Ureter (tissue), 1 donor: ENCODE measurements around the gene MYO18A. TPM values are rescaled to one million over a fixed set of nuclear protein-coding genes. Genes with fewer than 3 reads are reported as not detected.

Experiments used
- DNase-seq: peaks from one replicate; pipeline ENCODE4 v3.0.0-alpha.2; 2020; ENCODE audit warnings: low spot score
- total RNA-seq: library from RNA; stranded (reverse); gene quantifications from one replicate; pipeline ENCODE4 v1.2.4, GENCODE V29; 2023
- donor health status: DM: yes; HTN: yes; CAD: no.

MYO18A gene
- total RNA-seq, 1 donor from 2014 or later: 74.5 TPM

DNA sequence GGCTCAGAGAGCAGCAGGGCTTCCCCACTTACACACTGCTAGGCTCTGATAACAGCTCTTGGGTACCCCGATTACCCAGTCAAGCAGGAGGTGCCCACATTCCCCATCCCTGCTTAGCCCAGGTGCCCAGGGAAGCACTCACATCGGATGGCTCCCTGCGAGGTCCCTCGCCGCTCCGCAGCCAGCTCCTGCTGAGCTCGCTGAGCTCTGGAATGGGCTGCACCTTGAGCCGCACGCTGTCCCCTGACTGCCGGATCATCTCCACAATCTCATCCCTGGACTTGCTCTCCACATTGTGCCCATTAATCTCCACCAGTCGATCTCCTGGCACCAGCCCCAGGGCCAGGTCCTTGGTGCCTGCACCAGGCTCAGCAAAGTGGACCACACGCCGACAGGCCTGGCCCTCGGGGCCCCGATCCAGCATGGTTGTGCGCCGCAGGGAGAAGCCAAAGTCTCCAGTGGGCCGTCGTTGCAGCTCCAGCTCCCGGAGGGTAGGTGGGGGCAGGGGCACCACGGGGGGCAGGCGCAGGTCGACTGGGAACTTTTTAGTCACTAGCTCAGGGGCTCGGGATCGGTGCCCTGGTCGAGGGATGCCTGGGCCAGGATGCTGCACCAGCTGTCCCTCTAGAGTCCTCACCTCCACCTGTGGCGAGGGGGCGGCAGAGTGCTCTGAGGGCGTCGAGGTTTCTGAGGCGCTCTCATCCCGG, 14.2 kb downstream of the MYO18A start:
- DNase-seq: no peak

DNA sequence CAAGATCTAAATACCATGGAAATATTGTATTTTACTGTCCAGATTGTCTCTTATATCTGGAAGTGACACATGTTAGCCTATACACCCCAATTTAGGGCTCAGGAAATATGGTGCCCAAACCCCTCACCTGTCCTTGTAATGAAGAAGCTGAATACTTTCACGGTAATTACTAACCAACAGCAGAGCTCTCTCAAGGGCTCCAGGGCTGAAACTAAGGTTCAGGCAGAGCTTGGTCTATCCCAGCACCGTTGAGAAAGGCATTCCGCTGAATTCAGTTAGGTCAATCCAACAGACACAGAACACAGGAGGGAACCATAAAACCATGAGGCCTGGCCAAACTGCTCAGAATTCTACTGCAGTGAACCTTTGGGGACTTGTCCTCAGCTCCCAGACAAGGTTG, 14.9 kb downstream of the MYO18A start:
- DNase-seq: no peak

DNA sequence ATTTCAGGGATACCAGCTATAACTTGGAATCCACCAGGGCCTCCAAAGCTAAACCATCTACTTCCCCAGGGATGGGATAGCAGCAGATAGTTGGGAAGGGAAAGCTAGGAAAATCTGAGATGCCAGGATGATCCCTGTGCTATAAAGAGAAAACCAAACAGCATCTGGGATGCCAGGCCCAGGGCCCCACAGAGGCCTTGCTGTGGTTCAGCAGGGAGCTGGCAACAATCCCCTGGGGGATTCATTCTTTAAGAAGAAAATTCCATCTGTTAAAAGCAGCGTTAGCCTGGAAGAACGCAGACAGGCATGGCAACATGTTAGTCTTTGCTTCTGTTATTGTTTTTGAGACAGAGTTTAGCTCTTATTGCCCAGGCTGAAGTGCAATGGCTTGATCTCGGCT, 16.6 kb downstream of the MYO18A start:
- DNase-seq: no peak

DNA sequence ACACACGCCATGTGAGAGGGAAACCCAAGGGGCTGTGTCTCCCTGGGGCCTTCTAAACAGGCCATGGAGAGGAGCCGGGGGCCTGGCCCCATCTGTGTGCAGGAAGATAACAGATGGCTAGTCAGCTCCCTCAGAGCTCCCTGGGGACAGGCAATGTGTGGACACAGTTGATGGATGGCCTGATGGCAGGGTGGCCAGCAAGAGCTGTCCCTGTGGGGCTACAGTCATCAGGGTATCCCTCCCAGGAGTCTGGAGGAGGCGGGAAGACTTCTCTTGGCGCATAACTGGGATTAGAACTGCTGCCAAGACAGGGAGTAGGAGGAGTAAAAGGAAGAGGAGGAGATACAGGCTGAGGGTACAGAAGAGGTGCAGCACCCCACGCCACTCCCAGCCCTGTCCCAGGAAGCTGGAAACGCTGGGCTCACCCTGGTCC, 17.3 kb downstream of the MYO18A start:
- DNase-seq: no peak

DNA sequence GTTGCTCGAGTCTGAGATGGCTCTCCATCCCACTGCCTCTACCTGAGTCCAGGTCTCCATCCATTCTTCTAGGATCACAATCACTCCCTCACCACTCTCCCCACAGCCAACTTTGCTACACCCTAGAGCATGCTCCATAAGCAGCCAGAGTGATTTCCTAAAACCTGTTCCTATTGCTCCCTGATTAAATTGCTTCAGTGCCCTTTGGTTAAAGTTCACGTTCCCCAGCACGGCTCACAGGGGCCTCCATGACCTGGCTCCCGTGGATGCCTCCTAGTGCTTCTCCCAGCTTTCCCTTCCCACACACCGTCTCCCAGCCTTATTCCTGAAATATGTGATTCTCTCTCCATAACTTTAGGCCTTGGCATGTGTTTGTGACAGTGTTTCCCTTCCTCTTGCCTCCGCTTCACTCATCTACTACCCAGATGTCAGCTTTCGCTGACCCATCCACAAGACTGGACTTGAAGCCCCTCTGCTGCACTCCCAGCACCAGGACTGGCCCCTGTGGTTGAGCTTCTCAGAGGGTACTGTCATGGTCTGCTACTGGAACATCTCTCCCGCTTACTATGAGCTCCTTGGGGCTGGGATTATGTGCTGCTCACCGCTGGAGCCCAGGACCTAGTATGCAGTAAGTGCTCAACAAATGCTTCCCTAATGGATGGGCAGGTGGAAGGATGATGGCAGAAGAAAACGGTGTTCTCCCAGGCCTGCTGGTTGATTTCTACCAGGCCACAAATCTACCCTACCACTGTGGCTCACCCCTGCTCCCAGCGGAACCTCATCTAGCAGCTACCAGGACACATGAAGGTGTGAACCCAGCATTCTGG, 17.9 kb downstream of the MYO18A start:
- no peak for DNase-seq

DNA sequence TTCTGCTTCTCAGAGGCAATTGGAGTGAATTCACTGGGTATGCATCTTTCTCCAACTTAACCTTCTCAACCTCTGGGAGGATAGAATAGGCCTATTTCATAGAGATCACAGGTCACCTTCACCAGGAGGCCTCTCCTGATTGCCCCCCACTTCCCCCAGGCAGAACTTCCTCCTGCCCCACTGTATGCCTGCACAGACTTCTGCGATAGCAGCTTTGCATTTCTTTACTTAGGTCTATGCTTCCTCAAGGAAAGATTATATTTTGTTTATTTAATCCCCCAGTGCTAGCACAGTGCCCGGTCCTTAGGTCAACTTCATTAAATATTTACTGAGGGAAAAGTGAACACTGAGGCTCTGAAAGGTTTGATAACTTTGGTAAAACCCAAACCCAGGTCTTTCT, 19.9 kb downstream of the MYO18A start:
- no peak for DNase-seq

DNA sequence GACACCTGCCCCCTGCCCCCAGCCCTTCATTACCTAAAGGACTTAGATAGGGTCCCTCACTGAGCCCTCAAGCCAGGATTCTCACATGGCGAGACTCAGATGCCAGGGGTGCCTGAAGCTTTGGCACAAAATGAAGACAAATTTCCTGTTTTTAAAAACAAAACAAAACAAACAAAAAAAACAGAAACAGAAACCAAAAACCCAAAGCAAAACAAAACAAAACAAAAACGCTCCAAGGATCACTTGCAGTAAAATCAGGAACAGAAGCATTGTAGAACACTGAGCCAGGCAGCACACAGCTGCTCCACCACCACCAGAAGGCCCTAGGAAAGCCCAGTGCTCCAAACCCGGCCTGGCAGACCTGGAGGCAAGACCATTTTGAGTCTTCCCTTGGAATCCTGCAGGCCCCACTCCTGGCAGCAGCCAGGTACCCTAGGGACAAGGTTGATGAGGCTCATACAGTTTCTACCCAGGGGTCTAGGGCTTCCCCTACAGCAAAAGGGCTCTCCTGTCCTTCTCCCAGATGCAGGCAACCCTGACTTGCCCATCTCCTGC, 20.8 kb downstream of the MYO18A start:
- DNase-seq: no peak

DNA sequence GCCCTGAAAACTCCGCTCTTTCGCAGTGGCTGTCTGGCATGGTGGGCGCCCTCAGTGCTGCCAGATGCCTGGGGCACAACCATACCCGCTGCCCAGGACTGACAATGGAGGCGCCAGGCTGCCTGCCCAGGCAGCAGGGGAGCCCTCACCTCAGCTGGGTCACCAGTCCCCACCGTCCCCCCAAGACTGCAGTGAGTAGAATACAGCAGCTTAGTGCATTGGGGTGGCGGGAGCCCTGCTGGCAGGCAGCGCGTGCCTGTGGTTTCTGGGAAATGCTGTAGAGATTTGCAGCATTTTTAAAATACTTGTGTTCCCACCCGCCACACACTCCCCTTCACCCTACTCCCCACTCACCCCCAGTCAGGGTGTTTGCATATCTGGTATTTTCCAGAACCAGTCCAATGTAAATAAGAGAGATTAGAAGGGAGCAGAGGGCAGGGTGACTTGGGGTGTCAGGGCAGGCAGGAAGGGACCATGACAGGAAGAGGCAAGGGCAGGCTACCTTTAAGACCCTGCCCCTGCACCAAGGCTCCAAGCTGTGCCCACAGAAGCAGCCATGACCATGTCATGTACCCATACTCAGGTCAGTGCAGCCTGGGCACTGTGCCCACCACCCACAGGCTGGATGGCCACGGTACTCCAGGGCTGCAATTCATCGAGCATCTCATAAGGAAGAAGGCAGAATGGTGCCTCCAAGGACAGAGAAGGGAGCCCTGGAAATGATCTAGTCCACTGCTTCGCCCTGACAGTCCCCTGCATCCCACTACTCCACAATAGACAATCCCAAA, 21.5 kb downstream of the MYO18A start:
- DNase-seq: no peak

DNA sequence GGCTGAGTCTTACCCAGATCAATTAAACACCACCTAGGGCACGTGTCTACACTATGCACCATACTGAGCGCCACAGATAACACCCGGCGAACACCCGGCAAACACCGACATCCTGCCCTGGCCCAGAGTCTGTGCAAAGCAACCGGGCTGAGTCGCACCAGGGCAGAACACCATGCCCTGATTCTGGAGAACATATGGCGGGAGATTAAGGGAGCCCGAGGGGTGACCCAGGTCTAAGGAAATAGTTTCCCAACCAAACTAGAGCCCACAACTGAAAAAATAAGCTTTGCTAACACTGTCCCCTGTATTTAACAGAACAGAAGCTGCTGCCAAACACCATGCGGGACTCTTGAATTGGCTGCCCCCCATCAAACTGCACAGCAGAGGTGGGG, 22.1 kb downstream of the MYO18A start:
- no peak for DNase-seq

DNA sequence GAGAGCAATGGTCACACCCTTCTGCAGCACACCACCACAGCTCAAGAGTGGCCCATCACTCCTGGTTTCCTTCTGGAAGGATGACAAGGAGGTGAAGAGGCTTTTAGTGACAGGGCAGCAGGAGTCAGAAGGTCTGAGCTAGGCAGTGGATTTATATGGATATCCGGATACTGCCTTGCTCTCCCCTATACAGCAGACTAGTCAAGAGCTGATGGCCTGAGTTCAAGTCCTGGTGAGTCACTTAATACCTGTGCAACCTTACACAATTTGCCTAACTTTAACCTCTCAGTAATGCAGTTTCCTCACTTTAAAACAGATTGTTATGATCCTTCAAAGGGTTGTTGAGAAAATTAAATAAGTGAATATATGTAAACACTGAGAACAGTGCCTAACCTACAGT, 22.9 kb downstream of the MYO18A start:
- no peak for DNase-seq

DNA sequence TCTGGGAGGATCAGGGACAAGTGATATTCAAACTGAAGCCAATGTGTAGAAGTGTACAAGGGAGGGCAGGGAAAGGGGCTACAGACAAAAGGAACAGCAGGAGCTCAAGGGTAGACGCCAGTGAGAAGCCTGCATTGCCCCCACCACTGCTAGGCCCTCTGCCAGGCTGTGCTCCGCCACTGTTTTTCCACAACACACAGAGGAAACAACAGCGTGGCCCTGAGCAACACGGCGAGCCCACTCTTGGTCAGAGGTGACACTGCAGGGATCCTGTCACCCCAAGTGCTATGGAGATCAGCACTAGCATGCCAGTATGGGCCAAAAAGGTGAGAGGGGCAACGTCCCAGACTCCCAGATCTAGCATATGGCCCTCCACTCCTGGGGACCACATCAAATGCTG, 23.4 kb downstream of the MYO18A start:
- no peak for DNase-seq

DNA sequence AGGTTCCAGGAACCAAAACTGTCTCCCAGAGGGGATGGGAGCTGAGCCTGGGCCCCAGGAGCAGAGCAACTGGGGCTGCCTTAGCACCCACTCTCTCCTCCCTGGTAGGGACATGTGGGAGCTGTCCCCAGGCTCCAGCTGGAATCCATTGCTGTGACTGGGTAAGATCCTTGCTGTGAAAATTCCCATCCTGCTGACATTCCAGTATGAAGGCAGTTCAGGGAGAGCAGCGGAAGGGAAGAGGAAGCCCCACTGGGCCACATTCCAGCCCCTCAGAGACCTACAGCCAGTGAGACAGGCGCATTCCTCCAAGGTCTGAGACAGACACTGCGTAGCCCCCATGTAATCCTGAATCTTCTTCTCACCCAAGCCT, 24.2 kb downstream of the MYO18A start:
- no peak for DNase-seq

DNA sequence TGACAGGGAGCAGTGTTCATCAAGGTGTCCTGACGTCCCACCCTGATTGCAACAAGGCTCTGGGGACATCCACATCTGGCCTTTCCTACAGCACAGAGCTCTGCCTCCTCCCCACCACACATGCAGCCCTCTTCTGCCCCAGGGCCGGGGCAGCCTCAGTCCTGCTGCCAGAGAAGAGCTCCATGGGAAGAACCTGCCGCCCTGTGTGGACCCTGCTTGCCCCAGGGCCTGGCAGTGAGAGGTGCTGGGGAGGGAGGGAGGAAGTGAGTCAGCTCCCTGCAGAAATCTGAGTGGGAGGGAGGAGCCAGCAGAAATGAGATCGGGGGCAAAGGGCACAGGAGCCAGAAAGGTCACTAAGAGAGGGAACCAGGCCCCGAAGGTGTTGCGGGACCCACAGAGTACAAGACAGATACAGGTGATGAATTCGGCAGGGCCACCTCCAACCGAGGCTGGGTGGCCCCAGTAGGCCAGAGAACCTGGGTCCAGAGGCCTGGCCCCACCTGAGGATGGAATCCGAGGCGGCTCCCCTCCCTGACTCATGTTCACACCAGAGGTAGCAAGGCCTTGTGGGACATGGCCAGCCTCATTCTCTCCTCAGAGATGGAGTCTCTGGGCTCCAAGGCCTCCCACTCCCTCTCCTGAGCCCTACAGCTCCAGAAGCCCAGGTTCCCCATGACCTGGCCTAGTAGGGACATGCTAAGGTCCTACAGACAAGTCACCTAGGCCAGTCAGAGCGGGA, 24.8 kb downstream of the MYO18A start:
- DNase-seq: peak; percentile 70

DNA sequence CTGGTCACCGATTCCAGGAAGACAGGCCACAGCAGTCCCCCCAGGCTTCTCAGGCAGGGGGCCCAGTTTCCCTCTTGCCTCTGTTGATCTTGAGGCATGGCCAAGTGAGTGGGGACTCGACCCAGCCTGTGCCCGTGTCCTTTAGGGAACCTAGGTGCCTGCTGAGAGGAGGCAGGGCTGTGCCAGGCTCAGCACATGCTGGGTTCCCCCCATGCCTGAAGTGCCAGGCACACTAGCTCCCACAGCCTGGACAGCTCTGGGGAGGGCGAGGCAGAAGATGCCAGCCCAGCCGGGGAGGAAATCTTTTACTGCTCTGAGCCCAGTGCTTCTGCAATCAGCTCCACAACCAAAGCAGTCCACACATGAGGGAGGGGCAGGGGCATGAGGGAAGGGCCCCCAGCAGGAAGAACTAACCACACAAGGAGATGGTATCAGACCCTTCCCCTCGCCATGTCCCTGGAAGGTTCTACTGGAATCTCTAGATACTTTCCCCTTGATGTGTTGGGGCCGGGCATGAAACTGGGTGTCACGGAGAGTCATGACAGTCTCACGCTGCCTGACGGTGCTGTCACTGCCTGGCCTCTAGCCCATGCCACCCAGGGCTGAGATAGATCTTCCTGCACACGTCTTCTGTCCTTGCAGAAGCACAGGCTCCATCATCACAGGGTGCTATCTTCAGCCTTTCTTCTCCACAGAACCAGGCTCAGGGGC, 25.5 kb downstream of the MYO18A start:
- no peak for DNase-seq

DNA sequence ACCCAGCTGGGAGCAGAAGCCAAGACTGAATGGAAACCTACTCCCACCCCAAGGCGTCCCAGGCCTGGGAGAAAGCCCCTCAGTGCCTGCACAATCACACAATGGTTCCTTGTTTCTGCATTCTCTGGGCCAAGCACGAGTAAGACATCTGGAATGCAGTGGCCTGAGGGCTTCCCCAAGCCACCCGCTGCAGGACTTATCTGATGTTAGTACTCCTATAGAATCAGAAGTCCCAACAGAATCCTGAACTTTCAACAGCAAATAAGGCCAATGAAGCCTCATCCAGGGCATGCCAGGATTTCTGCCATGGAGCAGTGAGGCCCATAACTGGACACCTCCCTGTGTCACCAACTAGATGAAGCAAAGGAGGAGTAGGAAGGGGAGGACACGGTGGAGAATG, 28.6 kb downstream of the MYO18A start:
- no peak for DNase-seq

DNA sequence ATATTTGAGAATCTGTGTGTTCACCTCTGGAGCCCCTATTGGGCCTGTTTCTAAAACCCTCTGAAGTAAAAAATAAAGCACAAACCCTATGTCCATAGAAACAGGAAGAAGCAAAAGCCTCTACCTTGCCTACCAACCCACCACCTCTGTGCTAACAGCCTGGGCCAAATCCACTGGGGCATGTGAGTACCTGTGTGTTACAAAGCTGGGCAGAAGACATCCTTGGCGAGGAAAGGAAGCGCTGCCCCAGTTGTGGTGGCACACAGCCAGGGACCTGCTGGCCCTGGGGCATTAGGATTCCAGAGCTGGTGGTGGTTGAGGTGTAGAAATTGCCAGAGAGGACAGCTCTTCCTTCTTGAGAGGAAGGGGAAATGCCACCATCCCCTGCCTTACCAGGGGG, 30.0 kb downstream of the MYO18A start:
- DNase-seq: no peak

DNA sequence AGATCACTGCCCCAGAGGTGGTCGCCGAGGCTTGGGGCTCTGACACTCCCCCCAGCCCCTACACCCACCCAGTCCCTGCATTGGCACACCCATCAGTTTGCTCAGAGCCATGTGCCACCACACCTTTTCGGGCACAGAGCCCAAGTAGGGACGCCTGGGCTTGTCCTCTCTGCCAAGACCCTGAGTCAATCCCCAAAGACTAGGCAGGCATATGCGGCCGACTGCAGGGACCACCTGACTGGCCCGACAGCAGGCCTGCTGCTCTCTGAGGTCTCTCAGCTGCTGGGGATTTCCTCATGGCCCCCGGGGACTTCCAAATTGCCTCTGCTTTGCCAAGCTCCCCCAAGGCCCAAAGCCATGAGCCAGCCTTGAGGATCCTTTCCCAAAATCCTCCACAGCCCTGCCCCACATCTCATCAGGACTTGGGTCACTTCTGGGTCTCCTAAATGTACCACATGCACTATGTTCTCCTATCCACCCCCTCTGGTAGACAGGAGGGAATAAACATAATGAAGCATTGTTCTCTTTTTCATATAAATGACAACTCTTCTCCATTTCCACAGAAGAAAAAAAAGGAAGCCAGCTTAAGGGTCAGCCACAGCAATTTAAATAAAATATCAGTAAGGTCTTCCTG, 30.6 kb downstream of the MYO18A start:
- peak; percentile 78 for DNase-seq

DNA sequence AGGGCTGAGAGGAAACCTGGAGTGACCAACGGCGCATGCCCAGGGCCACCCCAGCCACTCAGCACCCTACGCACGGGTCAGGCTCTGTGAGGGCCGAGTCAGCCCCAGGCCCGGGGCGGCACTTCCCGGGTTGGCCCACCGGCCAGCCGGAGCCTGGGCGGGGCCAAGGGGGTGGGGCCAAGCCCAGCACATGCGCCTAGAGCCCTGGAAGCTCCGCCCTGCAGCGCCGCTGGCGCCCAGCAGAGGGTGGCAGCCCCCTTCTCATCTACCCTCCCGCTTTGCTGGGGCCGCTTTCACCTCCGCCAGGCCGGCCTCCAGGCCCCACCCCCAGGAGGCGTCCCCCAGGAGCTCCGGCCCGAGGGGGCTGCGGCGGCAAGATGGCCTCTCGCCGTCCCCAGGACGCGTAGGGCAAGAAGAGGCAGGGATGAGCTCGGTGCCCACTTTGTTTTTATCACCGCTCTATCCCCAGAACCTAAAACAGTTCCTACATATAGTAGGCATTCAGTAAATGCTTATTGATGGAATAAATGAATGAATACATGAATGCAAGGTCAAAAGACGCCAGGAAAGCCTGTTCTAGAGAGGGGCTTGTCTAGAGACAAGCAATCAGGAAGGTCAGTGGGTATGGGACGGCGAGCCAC, 31.3 kb downstream of the MYO18A start:
- DNase-seq: peak; percentile 93

DNA sequence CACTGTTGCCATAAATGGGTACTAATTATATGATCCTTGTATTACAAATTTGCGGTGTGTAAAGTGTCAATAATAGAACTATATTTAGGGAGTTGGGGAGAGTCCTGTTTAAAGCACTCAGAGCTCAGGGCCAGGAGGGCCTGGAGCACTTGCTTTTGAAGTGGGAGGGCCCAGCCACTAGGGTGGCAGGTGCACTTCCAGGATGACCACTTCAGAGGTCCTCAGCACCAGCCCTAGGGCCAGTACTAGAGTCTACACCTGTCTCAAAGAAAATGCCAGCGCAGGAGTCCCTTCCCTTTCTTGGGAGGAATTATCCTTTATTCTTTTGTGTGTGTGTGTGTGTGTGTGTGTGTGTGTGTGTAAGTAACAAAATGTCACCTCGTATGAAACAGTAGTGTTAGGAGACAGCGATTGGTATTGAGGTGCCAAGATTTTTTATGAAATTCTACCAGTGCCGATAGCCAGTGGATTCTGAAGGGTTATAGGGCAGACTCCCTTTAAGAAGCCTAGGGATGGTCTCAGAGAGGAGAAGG, 31.9 kb downstream of the MYO18A start:
- DNase-seq: no peak

DNA sequence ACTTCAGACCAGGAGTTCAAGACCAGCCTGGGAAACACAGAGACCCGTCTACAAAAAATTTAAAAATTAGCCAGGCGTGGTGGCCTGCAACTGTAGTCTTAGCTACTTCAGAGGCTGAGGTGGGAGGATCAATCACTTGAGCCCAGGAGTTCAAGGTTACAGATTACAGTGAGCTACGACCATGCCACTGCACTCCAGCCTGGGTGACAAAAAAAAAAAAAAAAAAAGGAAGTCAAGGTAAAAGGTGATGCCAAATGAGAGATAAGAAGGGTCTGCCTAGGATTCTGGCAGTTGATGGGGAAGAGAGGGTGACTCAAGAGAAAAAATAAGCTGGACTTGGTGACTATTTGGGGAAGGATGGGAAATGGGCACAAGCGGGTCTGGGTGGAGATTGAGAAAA, 32.5 kb downstream of the MYO18A start:
- DNase-seq: no peak
